ENCODE measurements around the gene APBA2.
"Not testable (repeated sequence)": the region's sequence is repeated elsewhere in the genome, so short reads cannot be mapped to it uniquely, and the experiment has no call there.

APBA2 gene

DNA sequence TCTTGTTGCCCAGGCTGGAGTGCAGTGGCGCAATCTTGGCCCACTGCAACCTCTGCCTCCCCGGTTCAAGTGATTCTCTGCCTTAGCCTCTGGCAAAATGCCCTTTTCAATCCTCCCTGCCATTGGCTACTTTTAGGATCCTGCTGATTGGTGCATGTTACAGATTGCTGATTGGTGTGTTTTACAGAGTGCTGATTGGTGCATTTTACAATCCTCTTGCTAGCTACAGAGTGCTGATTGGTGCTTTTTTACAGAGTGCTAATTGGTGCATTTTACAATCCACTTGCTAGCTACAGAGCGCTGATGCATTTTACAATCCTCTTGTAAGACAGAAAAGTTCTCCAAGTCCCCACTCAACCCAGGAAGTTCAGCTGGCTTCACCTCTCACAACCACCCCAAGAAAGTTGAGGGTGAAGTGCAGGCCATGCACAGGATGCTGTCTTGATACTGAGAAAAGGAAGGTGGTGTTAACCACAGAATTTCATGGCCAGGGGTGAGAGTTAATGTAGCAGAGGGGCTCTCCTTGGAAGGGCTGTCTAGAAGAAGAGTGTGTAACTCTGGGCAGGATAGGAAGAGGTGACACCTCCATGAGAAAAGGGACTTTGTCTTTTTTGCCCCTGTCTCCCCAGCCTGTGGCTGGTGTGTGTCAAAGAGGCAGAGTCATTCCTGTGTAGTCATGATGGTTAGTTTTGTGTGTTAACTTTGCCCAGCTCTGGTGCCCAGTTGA lies 145.9 kb downstream of the APBA2 start:
- DNase-seq: no peak

DNA sequence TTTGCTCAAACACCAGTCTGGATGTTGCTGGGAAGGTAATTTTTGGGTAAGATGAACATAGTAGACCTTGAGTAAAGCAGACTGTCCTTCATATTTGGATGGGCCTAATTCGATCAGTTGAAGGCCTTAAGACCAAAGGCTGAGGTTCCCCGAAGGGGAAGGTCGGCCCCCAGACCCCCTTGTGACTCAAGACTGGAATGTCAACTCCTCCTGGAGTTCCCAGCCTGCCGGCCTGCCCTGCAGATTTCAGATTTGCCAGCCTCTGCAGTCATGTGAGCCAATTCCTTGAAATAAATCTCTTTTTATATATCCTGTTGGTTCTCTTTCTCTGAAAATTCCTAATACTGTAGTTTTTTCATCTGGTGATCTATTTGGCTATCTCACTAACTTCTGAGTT lies 146.5 kb downstream of the APBA2 start:
- DNase-seq: no peak

DNA sequence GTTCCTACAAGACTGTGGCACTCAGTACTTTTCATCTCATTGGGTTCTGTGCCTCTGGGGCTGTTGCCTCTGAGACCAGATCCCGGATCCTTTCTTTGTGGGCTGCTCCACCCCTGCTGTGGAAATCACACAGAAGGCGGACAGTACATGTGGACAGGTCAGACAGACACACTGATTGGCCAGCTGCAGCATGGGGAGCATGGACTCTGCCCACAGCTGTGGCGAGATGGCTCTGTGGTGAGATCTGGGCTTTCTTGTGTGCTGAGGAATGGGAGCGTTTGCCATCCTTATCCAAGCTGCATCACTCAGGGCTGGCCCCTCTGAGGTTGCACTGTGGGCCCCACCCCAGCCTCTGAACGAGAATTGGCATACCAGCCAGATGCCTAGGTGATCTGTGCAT lies 147.0 kb downstream of the APBA2 start:
- no peak for DNase-seq

DNA sequence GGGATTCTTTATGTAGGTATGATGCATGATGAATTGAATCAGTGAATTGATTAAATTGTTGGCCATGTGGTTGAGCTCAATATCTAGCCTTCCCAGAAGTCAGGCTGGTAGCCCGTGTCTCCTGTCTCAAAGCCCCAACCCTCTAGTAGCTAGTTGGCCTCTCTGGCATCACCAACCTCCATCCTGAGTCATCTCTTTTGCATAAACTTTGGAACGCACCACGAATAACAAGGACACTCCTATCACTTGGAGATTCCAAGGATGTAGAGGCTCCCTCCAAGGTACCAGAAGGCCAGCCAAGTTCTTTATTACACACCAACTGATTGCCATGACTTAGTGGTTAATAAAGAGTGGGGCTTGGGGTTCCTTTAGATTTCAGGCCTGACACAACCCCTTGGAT lies 148.4 kb downstream of the APBA2 start:
- no peak for DNase-seq

DNA sequence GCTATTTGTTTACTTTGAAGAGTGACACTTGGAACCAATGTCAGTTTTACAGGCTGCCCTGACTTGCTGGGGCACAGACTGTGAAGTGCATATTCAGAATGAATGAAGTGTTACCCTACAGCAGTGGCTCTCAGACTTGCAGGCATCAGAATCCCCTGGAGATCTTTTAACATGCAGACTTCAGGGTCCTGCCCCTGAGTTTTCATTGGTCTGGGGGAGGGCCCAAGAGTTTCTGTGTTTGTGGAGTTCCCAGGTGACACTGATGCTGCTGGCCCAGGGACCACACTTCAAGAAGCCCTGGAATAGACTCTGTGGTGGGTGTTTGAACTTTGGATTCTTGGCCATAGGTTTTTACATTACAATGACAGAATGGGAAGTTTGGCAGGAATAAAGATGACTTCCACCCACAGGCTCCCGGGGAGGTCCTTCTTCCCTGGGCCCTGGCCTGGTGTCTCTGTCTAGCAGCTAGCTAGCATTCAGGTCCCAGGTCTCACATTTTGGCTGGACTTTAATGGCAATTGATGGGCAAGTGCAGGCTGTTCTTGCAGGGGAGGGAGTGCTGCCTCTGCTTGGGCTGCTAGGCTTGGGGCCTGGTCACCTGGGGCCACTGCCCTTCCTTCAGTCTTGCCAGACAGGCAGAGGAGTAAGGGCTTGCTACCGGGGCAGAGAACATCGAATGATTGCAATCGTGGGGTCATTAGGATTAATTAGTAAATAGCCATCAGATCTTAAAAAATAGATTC lies 149.0 kb downstream of the APBA2 start:
- no peak for DNase-seq

DNA sequence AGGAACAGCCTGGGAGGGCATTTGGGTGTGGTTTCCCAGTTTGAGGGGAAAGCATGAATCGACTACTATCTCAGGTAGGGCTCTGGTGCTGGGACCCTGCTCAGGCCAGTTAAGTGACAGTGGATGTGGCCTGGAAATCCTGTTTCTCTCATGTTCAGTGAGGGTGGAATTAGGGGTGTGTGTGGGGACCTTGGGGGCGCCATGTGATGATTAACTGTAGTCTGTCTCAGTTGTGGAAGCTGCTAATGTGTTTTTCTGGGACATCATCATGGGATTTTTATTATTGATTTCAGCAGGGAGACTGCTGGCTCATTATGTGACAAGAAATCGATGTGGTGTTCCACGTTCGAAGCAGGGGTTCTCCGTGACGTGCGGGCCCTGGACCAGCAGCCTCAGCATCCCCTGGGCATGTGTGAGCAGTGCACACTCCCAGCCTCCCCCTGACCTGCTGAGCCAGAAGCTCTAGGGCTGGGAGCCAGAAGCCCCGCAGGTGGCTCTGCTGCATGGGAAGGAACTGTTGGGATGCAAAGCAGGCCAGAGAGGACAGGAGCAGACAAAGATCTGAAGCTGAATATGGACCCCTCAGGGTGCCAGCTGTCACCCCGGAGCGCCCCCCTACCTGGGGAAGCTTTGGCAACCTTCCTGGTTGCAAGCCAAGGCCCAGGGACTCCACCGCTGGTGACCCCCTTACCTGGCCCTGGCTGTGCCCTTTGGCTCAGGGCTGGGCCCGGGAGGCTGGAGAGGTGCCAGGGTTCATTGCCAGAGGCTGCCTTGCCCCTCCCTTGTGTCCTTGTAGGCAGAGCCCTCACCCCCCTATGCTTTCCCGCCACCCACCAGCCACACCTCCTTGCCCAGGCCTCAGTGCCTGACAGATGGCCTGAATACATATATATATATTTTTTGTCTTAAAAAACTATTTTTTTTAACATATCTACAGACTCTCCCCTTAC lies 149.8 kb downstream of the APBA2 start:
- peak in 1 of 58 donors; percentile 45 for DNase-seq

DNA sequence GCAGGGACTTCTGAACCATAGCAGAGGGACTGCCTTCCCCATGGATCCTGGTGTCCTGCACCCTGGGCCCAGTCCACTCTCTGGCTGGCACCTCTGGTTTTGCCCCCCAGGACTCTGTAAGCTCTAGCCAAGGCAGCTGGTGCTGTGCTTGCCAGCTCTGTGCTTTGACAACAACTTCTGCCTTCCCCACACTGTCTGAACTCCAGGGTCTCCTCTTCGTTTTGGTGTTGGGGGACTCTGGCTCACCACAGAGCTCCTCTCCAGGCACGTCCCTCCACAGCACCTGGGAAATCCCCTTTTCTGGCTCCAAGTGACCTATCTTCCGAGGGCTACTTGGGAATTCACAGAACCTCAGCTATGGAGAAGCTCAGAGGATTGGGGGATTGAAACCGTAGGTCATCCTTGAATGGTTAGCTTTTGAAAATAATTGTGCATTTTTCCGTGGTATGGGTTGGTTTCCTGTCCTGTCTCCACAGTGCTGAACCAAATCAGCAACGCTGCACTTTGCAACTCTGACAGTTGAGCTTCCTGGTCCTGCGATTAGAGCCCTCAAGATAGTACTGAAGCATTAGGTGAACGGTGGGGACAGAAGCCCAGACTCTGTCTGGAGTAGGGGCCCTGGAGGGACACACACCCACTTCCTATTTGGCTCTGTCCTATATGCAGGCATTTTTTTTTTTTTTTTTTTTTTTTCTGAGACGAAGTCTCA lies 152.4 kb downstream of the APBA2 start:
- DNase-seq: no peak

DNA sequence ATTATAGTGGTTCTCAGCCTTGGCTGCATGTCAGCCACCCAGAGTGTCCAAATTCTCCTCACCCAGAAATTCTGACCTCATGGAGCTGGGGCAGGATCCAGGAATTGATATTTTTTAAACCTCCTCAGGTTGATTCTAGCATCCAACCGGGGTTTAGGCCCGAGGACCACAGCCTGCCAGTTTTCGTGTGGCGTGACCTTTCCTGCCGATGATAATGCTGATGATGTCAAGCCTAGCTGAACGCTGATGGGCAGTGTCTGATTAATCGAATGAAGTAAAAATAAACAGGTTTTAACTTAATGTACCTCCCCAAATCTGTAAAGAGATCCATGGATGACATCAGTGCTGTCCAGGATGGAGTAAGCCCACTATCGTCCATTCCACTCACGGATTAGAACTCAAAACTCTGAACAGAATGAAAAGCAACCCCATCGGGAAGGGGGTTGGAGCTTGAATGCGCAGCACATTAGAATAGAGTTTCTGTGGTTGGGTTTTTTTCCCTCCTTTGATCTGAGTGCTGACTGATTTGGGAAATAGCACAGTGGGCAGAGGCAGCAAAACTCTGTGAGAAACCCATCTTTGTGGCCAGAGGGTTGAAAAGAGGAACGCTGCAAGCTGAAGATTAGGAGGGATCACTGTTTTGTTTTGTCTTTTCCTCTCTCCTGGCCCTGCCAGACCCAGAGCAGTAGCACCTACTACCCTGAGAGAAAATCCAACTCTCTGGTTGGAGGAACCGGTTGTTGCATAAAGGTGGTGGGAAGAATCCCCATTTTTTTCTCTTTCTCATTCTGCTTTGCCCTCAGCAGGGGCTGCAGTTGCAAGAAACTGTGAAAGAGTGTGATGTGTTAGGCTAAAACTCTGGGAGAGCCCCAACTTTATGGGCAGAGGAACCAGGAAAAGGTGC lies 153.9 kb downstream of the APBA2 start:
- peak in 1 of 58 donors; percentile 18 for DNase-seq

DNA sequence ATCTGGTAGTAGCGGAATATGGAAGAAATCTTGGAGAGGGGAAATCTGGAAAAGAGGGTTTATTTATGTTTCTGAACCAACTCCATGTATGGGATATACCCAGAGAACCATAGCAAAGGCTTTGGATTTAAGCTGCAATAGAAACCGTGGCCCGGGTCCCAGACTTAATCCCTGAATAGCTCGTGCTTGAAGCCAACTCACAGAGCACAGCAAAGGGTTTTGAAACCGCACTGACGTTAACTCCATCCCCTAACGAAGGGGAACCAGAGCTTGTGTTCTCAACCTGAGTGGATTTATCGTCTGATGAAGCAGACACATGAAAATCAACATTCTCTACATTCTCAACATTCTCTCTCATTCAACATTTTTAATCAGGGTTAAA lies 154.6 kb downstream of the APBA2 start:
- peak in 18 of 58 donors; percentile 25 to 73 (median 47) for DNase-seq

DNA sequence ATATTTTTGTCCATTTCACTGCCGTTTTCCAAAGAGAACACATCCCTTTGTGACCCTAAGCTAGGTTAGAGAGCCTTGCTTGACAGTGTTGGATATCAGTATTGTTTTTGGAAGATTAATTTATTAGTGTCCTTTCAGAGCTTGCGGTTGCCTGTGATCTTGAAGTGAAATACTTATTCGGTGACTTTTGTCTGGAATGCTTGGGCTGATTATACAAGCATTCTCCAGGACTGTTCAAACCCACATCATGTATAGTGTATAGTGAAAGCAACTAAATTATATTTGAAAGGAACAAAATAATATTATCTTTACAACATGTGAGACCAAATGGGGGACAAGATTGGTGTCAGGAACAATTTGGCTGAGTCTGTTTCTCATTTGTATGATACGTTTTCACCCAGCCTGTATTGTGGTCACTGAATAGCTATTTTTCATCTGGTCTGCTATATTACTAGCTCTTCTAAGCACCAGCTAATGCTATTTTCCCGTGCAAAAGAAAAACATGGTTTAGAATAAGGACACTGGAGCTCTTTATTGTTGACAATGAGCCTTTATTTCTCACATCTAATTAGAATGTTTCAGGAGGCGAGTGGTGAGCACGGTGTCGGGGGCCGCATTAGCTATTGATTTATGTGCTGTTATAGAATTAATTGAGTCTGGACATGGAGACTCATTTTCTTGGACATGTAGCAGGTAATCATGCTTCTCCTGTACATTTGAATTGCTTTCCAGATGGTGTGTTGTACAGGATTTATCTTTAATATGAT lies 158.1 kb downstream of the APBA2 start:
- DNase-seq: peak in 1 of 58 donors; percentile 67

DNA sequence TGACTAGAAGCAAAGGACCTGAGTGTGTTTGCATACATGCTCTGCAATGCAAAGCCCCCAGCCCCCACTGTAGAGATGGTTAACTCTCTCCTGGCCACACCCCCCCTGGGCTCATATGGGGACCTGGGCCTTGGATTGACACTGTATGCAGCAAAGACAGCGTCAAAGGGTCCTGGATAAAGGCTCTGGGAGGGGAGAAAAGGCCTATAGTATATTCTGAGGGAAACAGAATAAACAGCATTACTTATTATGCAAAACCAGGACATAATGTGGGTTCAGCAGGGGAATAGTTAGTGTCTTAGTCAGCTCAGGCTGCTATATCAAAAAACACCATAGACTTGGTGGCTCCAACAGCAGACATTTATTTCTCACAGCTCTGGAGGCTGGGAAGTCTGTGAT lies 158.7 kb downstream of the APBA2 start:
- no peak for DNase-seq

DNA sequence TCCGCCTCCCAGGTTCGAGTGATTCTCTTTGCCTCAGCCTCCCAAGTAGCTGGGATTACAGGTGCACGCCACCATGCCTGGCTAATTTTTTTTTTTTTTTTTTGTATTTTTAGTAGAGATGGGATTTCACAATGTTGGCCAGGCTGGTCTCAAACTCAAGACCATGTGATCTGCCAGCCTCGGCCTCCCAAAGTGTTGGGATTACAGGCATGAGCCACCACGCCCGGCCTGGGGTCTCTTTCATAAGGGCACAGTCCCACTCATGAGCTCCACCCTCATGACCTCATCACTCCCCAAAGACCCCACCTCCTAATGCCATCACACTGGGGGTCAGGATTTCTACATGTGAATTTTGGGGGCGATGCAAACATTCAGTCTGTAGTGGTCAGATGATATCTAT lies 159.4 kb downstream of the APBA2 start:
- not testable (repeated sequence) for DNase-seq

DNA sequence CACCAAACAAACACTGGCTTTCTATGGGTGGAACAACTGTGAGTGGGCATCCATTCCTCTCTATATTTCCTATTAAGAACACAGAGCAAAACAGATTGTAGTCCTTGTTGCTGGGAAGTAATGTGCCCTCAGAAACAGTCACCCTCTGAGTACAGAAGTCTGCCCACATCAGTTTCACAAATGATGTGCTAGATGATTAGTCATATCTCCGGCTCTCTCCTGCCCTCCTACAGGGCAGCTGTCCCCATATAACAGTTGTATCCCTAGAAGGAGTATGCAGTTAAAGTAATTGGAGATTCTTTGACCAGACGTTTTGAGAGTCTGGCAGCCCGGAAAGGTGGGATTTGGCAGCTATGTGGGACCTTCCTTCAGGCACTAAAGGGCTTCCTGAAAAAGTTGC lies 159.9 kb downstream of the APBA2 start:
- DNase-seq: peak in 6 of 58 donors; percentile 27 to 67 (median 36)

DNA sequence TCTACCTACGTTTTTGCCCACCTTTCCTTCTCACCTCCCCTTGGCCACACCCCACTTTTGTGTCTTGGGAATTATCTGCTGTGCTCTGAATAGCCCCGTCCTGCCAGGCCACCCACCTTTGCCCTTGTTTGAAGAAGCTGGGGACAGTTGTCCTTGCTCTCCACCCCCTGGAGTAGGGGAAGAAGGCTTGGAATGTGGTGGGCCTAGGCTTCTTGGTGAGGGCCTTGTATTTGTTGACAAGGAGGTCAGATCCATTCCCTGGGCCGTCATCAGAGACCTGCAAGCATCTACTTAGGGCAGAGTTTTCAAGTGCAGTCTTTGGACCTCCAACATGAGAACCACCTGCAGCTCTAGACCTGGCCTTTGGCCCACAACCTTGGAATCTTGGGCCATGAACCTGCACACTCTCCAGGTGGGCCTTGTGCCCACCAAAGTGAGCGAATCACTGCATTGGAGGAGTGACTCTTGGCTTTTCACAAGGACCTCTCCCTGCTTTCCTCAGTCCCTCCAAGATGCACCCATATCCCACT lies 160.6 kb downstream of the APBA2 start:
- DNase-seq: no peak

DNA sequence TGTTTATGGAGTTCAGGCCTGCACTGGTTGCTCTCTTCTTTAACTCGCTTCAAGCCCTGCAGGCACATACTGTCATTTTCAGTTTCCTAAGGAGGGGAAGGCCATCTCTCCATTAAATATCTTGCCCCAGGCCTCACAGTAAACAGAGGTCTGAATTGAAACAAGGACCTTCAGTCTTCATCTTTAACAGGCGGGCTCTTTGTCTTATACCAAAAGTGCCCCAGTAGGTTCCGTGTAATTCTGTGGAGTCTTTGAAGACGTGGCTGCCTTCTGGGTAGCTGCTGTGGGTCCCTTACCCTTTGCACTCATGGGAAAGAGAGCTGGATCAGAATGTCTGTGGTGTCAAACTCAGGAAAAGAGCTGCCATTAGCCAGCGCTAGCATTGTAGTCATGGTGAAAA lies 161.2 kb downstream of the APBA2 start:
- peak in 1 of 58 donors; percentile 20 for DNase-seq

DNA sequence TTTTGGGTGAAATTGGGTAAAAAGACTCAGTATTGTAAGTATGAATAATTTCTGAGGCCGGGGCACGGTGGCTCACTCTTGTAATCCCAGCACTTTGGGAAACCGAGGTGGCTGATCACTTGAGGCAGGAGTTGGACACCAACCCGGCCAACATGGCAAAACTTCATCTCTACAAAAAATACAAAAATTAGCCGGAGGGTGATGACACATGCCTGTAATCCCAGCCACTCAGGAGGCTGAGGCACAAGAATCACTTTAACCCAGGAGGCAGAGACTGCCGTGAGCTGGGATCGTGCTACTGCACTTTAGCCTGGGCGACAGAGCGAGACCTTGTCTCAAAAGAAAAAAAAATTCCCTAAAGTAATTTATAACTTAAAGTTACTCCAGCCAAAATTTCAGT lies 162.2 kb downstream of the APBA2 start:
- no peak for DNase-seq

DNA sequence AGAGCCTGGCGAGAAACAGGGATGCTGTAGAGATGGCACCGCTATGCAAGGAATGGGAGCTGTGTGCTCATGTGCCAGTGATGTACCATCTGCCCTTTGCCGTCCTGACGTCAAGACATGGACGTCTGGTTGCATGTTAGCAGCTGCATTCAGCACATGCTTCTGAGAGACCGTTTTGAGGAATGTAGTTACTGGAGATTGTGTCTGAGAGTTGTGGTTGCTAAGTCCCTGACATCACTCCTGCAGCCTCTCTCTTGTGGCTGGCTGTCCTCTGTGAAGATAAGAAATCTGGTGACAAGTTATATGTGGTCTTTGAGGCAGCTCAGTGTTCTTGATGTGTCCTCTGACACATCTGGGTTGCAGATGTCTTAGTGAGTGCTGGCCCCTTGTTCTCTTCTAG lies 165.1 kb downstream of the APBA2 start:
- DNase-seq: no peak

DNA sequence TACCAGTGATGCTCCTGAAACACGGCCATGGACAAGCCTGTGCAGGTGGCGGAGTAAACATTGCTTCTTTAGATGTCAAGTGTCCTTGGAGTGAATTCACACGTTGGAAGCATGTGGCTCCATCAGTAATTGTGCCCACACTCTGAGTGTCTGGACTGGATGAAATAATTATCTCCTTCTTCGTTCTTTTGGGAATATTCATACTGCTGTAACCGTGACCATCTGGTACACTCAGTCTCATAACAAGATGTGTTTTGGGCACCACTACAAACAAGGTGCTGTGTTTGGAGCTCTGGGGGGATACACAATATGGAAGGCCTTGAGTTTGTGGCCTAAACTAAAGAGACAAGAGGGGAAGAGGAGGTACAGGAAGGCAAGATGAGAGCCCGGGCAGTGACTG lies 165.6 kb downstream of the APBA2 start:
- DNase-seq: no peak

DNA sequence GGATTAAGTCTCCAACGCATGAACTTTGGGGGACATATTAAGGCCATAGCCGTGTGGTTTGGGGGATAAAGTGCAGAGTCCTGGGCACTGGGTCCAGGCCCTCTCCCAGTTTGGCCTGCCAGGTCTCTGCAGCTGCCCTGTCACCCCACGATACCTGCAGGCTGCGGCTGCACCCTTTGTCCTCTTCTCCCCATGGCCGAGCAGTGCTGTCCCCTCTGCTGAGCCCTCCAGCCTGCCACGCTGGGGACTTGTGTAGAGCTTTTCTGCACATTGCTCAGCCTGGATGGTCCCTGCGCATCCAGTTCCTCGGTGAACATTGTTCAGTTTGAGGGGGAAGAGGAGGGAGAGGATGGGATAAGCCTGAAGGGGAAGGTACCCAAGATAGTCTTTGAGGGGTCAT lies 167.2 kb downstream of the APBA2 start:
- no peak for DNase-seq
